ENCODE data around the gene FAM221A.

DNA sequence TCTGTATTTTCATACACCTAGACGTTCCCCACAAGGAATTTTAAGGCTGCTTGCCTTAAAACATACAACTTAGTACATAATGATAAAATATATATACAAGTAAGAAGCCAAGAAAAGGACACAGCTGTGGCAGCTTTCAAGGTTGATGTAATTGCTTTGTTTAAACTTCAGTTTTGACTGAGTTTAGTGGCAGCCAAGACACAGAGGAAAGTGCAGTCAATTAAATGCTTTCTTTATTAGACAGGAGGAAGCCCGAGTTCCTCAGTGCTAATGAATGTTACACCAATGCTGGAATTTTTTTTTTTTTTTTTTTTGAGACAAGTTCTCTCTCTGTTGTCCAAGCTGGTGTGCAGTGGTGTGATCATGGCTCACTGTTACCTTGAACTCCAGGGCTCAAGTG, 18.8 kb downstream of the FAM221A start:
- TF ChIP-seq TAF1 (IDR thresholded peaks at IDR 0.05; ENCODE audit: low read depth, low read length) (no peak), ZNF274 (IDR thresholded peaks at IDR 0.05; ENCODE audit: borderline replicate concordance, extremely low read depth, low read length) (no peak), POLR2A (IDR thresholded peaks at IDR 0.05; ENCODE audit: control extremely low read depth in 1 of 2, low read depth in 2 of 2, low read length in 2 of 2) (no peak), POLR2AphosphoS5 (IDR thresholded peaks at IDR 0.05; ENCODE audit: low read depth, low read length) (no peak), JUN (IDR thresholded peaks at IDR 0.05; ENCODE audit: low read depth, low read length) (no peak)
- TF ChIP-seq, protein P1, sequence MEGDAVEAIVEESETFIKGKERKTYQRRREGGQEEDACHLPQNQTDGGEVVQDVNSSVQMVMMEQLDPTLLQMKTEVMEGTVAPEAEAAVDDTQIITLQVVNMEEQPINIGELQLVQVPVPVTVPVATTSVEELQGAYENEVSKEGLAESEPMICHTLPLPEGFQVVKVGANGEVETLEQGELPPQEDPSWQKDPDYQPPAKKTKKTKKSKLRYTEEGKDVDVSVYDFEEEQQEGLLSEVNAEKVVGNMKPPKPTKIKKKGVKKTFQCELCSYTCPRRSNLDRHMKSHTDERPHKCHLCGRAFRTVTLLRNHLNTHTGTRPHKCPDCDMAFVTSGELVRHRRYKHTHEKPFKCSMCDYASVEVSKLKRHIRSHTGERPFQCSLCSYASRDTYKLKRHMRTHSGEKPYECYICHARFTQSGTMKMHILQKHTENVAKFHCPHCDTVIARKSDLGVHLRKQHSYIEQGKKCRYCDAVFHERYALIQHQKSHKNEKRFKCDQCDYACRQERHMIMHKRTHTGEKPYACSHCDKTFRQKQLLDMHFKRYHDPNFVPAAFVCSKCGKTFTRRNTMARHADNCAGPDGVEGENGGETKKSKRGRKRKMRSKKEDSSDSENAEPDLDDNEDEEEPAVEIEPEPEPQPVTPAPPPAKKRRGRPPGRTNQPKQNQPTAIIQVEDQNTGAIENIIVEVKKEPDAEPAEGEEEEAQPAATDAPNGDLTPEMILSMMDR (IDR thresholded peaks at IDR 0.05; ENCODE audit: control extremely low read depth in 1 of 3, insufficient read depth in 1 of 3, low read depth in 1 of 3, low read length in 3 of 3) = no peak

Data from H1 (cell line).